H1 (cell line): Measurements from ENCODE around the gene PLCB2.

Experiments
- EZH2 ChIP-seq: fragments of 200-600 bp; sonication (generic); IDR thresholded peaks from 2 replicates; pipeline ENCODE4 v1.7.1; 2012; ENCODE audit warnings: low read depth, mild to moderate bottlenecking, moderate library complexity, low read length, inconsistent platforms; ENCODE audit not compliant: severe bottlenecking
- POLR2A ChIP-seq, 2 experiments: IDR thresholded peaks; 1 replicate in 1 of 2; 2 replicates in 1 of 2; pipeline ENCODE4 v1.6.1; 2011; ENCODE audit warnings: low read depth in 2 of 2, low read length in 2 of 2, mild to moderate bottlenecking in 2 of 2; ENCODE audit errors: control extremely low read depth in 1 of 2
- POLR2AphosphoS5 ChIP-seq: IDR thresholded peaks from 2 replicates; pipeline ENCODE4 v1.6.1; 2011; ENCODE audit warnings: low read depth, low read length
- SIN3A ChIP-seq, 2 experiments: IDR thresholded peaks in 1 of 2; conservative IDR thresholded peaks in 1 of 2; 2 replicates each; pipeline ENCODE4 v1.6.1; 2011 to 2012; ENCODE audit warnings: low read length in 2 of 2, improper control_type of control experiment in 1 of 2, low read depth in 1 of 2, mild to moderate bottlenecking in 1 of 2
- SP1 ChIP-seq: IDR thresholded peaks from 2 replicates; pipeline ENCODE4 v1.6.1; 2011; ENCODE audit warnings: low read depth, low read length
- USF2 ChIP-seq: IDR thresholded peaks from 2 replicates; pipeline ENCODE4 v1.6.1; 2011; ENCODE audit warnings: low read length, improper control_type of control experiment
- ZNF274 ChIP-seq: IDR thresholded peaks from 2 replicates; pipeline ENCODE4 v1.7.0; 2012; ENCODE audit warnings: low read length, borderline replicate concordance; ENCODE audit errors: extremely low read depth
- TF ChIP-seq, protein P1 (sequence below), 3 experiments: IDR thresholded peaks; 1 replicate in 2 of 3; 2 replicates in 1 of 3; pipeline versions ENCODE4 v1.5.1 to v1.6.1; 2011; ENCODE audit warnings: low read length in 3 of 3, mild to moderate bottlenecking in 3 of 3, inconsistent platforms in 2 of 3, low read depth in 1 of 3, moderate library complexity in 1 of 3; ENCODE audit not compliant: insufficient read depth in 1 of 3; ENCODE audit errors: control extremely low read depth in 1 of 3
- TF ChIP-seq, protein P2 (sequence below): IDR thresholded peaks from 2 replicates; pipeline ENCODE4 v1.6.1; 2012; ENCODE audit warnings: low read length, inconsistent platforms

DNA sequence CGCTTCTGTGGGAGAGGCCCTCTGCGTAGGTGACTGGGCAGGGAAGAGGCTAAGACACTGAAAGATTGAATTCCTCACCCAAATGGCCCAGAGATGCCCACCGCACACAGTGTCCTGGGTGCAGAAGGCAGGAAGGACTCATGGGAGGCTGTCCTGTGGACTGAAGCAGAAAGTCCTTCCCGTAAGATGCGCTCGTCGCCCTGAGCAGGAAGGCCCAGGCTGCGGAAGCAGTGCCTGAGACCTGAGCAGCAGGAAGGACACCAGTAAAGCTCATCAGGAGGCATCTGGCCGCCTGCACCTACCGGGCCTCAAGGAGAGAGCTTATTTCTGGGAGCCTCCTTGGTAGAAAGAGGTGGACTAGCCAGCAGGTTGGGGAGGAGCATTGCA is 65.5 kb downstream of the PLCB2 start:
- TF ChIP-seq, protein P1, sequence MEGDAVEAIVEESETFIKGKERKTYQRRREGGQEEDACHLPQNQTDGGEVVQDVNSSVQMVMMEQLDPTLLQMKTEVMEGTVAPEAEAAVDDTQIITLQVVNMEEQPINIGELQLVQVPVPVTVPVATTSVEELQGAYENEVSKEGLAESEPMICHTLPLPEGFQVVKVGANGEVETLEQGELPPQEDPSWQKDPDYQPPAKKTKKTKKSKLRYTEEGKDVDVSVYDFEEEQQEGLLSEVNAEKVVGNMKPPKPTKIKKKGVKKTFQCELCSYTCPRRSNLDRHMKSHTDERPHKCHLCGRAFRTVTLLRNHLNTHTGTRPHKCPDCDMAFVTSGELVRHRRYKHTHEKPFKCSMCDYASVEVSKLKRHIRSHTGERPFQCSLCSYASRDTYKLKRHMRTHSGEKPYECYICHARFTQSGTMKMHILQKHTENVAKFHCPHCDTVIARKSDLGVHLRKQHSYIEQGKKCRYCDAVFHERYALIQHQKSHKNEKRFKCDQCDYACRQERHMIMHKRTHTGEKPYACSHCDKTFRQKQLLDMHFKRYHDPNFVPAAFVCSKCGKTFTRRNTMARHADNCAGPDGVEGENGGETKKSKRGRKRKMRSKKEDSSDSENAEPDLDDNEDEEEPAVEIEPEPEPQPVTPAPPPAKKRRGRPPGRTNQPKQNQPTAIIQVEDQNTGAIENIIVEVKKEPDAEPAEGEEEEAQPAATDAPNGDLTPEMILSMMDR (IDR thresholded peaks at IDR 0.05; ENCODE audit: control extremely low read depth in 1 of 3, insufficient read depth in 1 of 3, low read depth in 1 of 3, low read length in 3 of 3), result no peak
- TF ChIP-seq SP1, result no peak
- TF ChIP-seq EZH2, result no peak
- TF ChIP-seq POLR2A (IDR thresholded peaks at IDR 0.05; ENCODE audit: control extremely low read depth in 1 of 2, low read depth in 2 of 2, low read length in 2 of 2), result no peak
- no peak for TF ChIP-seq SIN3A (conservative IDR thresholded peaks at IDR 0.05 in 1 of 2, IDR thresholded peaks at IDR 0.05 in 1 of 2; ENCODE audit: low read depth in 1 of 2, low read length in 2 of 2)
- TF ChIP-seq, protein P2, sequence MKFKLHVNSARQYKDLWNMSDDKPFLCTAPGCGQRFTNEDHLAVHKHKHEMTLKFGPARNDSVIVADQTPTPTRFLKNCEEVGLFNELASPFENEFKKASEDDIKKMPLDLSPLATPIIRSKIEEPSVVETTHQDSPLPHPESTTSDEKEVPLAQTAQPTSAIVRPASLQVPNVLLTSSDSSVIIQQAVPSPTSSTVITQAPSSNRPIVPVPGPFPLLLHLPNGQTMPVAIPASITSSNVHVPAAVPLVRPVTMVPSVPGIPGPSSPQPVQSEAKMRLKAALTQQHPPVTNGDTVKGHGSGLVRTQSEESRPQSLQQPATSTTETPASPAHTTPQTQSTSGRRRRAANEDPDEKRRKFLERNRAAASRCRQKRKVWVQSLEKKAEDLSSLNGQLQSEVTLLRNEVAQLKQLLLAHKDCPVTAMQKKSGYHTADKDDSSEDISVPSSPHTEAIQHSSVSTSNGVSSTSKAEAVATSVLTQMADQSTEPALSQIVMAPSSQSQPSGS, result no peak
- no peak for TF ChIP-seq POLR2AphosphoS5
- no peak for TF ChIP-seq USF2
- no peak for TF ChIP-seq ZNF274
